Testis (tissue), 3 donors: ENCODE measurements around the gene RHBDD3. TPM values are rescaled to one million over a fixed set of nuclear protein-coding genes. Genes with fewer than 3 reads are reported as not detected.
"Not testable (repeated sequence)": the region's sequence is repeated elsewhere in the genome, so short reads cannot be mapped to it uniquely, and the experiment has no call there.

Experiments used
- DNase-seq: peaks from one replicate; pipeline ENCODE4 v3.0.0-alpha.2; 2019
- H3K27ac ChIP-seq, 2 donors: fragments of 200-600 bp; sonication (generic); one replicate each; pipeline ENCODE4 v1.5.1; 2019
- H3K27me3 ChIP-seq: fragments of 200-600 bp; sonication (generic); one replicate; pipeline ENCODE4 v1.5.1; 2019
- H3K36me3 ChIP-seq: fragments of 200-600 bp; sonication (generic); one replicate; pipeline ENCODE4 v1.5.1; 2017; ENCODE audit warnings: low read depth; ENCODE audit errors: missing control alignments
- H3K4me1 ChIP-seq: fragments of 200-600 bp; sonication (generic); one replicate; pipeline ENCODE4 v1.5.1; 2019
- H3K4me3 ChIP-seq, 2 donors: fragments of 200-600 bp; sonication (generic); one replicate each; pipeline ENCODE4 v1.5.1; 2017 to 2019
- H3K9me3 ChIP-seq: fragments of 200-600 bp; sonication (generic); one replicate; pipeline ENCODE4 v1.5.1; 2017
- POLR2A ChIP-seq: fragments of 450-650 bp; IDR thresholded peaks from one replicate; pipeline ENCODE4 v1.6.1; 2017; ENCODE audit warnings: antibody characterized with exemption, mild to moderate bottlenecking, moderate library complexity
- WGBS, 2 donors: methylation state at CpG; one replicate each; pipeline ENCODE4 v1.1.5; 2018; 5-methylcytosine and 5-hydroxymethylcytosine counted together
- intact Hi-C: fragments of 100-400 bp; cut with DNase I; formaldehyde crosslinking; loops from one replicate; pipeline ENCODE4 v1.15.1; 2023; ENCODE audit warnings: low total_unique reads
- polyA plus RNA-seq: library from polyadenylated mRNA; stranded (reverse); fragments of 350-450 nt; fragmentation: Illumina TruSeq; extraction: RNeasy Lipid Tissue Mini Kit (QIAGEN cat#74804); gene quantifications from one replicate; pipeline ENCODE4 v1.2.3, GENCODE V29; 2014; ENCODE audit warnings: low read depth, low replicate concordance; ENCODE audit not compliant: insufficient read depth
- total RNA-seq, 2 donors: library from RNA; depleted of rRNA; stranded (reverse); fragments of >200 nt; gene quantifications; one replicate each; pipeline ENCODE4 v1.2.3, GENCODE V29; 2016
- TF ChIP-seq, protein P1 (sequence below), 3 experiments: fragments of 450-650 bp in 2 of 3; fragments of 200-600 bp in 1 of 3; sonication (generic) in 1 of 3; IDR thresholded peaks; one replicate each; pipeline ENCODE4 v1.5.1; 2016 to 2019; ENCODE audit warnings: antibody characterized with exemption in 3 of 3, mild to moderate bottlenecking in 2 of 3, moderate library complexity in 1 of 3

Gene RHBDD3
- total and polyA plus RNA-seq, 3 donors from 2014 or later, result 55.1 to 99.2 (median 66.8) TPM

DNA sequence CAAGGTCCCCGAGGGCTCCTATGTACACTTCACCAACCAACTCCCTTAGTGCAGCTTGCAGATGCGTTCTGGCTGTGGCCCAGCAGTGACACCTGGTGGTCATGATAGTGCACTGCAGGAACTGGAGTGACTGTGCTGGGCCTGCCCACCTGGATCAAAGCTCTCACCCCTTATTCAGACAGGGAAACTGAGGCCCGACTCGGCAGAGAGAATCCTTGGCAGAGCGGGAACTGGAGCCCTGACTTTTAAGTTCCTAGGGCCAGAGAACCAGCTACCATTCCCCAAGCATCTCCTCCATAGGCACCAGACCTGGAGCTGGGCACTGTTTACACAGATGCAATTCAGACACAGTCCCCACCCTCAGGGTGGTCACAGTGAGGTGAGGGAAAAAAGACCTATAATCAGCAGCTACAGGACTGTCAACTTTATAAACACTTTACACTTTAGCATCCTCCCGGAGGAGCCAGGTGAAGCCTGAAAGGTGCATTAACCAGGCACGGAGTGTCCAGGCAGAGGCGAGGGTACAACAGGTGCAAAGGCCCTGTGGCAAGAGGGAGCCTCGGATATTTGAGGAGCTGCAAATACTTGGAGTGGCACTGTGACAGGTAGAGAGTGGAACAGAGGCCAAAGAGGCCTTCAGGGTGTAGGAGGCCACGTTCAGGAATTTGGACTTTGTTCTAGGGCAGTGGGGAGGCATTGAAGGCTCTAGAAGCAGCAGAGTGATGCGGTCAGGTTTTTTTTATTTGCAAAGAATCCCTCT is 22.0 kb downstream of the RHBDD3 start:
- no peaks in the 10 kb centered on the region for H3K9me3 ChIP-seq
- WGBS, 2 donors, result 51 to 69% methylated on average over 10 to 11 of the region's 11 CpGs
- TF ChIP-seq, protein P1, sequence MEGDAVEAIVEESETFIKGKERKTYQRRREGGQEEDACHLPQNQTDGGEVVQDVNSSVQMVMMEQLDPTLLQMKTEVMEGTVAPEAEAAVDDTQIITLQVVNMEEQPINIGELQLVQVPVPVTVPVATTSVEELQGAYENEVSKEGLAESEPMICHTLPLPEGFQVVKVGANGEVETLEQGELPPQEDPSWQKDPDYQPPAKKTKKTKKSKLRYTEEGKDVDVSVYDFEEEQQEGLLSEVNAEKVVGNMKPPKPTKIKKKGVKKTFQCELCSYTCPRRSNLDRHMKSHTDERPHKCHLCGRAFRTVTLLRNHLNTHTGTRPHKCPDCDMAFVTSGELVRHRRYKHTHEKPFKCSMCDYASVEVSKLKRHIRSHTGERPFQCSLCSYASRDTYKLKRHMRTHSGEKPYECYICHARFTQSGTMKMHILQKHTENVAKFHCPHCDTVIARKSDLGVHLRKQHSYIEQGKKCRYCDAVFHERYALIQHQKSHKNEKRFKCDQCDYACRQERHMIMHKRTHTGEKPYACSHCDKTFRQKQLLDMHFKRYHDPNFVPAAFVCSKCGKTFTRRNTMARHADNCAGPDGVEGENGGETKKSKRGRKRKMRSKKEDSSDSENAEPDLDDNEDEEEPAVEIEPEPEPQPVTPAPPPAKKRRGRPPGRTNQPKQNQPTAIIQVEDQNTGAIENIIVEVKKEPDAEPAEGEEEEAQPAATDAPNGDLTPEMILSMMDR (IDR thresholded peaks at IDR 0.05), result peak; percentile 85 to 97 (median 86)
- no peak for TF ChIP-seq POLR2A
- DNase-seq, result peak; percentile 86
- no peak overlapping the region for H3K4me3 ChIP-seq
- no peak overlapping the region for H3K27ac ChIP-seq
- intact Hi-C loops, result no loop called here
- H3K27me3 ChIP-seq, result no peaks in the 10 kb centered on the region
- no peaks in the 10 kb centered on the region for H3K4me1 ChIP-seq
- no peaks in the 10 kb centered on the region for H3K36me3 ChIP-seq

DNA sequence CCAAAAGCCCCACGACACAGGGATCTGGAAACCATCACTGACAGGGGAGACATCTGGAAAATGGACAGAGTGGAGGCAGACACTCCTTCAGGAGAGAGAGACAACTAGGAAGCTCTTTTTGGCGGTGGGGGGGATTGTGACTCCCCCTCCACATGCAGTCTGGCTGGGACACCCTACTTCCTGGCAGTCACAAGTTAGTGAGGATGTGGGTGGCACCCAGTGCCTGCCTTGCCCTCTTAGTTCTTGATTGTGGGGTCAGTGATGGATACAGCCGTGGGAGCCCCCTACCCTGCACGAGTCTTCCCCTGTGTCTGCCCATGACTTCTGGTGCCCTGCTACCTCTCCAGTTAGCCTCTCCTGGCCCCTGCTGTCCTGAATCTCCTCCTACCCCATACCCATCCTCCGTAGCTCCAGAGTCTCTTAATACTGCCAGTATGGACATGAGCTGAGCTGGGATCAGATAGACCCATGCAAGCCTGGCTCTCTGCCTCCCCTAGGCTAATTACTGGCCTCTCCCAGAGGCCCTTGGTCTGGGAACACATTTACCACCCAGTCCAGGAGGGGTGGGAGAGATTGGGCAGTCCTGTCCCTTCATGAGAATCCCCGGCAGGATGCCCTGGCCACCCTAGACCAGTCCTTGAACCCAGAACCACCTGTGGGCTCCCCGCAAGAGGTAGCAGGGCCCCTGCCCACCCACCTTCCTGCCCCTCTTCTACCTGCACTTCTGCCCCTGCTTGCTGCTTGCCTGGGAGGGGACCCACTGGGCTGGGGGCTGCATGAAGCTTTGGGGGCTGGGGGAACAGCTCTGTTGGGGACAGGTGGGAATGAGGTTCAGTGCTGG is 22.8 kb downstream of the RHBDD3 start:
- no peaks in the 10 kb centered on the region for H3K36me3 ChIP-seq
- intact Hi-C loops, result no loop called here
- H3K27me3 ChIP-seq, result no peaks in the 10 kb centered on the region
- no peak overlapping the region for H3K4me3 ChIP-seq
- H3K4me1 ChIP-seq, result no peaks in the 10 kb centered on the region
- WGBS, 2 donors, result 82 to 89% methylated on average over 6 to 7 of the region's 7 CpGs
- H3K9me3 ChIP-seq, result no peaks in the 10 kb centered on the region
- TF ChIP-seq POLR2A, result no peak
- TF ChIP-seq, protein P1 (IDR thresholded peaks at IDR 0.05), result no peak
- no peak for DNase-seq
- H3K27ac ChIP-seq, result no peak overlapping the region

DNA sequence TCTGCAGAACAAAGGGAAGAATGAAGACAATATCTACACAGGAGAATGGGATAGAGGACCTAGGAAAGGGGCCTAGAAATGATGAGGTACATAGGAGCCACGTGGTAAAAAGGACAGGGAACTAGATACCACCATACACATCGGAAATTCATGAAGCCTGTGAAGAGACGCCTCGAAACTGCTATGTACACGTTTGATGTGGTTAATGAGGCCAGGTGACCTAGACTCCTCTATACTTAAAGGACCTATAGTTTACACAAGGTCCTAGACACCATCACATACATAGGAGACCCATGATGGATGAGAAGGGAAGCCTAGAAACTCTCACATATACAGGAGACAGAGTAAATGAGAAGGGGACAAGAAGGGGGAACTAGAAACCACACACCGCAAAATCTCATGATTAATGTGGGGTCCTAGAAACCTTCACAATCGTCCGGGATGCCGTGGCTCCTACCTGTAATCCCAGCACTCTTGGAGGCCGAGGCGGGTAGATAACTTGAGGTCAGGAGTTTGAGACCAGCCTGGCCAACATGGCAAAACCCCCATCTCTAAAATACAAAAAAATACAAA is 23.8 kb downstream of the RHBDD3 start:
- H3K27me3 ChIP-seq, result no peaks in the 10 kb centered on the region
- WGBS, 2 donors, result 92% methylated on average over 11 of the region's 11 CpGs

DNA sequence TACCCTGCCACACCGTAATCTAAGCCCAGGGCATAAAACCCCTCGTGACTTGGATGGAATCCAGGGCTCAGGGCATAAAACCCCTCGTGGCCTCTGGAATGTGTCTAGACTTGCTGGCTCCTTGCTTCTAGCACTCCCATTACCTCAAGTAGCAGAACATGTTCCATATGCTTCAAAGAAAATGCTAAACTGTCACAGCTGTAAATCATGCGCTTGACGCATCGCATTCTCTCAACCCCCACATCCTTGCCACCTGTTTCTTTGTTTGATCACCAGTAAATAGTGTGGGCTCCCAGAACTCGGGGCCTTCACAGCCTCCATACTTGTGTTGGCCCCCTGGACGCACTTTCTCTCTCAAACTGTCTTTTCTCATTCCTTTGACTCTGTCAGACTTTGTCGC is 27.3 kb downstream of the RHBDD3 start:
- H3K4me1 ChIP-seq, H3K27ac ChIP-seq, H3K4me3 ChIP-seq, H3K36me3 ChIP-seq, H3K9me3 ChIP-seq, H3K27me3 ChIP-seq, intact Hi-C loops, DNase-seq: not testable (repeated sequence)
- WGBS, 2 donors, result 80 to 85% methylated on average over 9 of the region's 9 CpGs

More for the DNA sequence above, 23.8 kb downstream of the RHBDD3 start:
- intact Hi-C loops, result no loop called here
- no peak for DNase-seq
- Histone ChIP-seq H3K4me1 (no peaks in the 10 kb centered on the region), H3K4me3 (no peak overlapping the region), H3K36me3 (no peaks in the 10 kb centered on the region), H3K27ac (no peak overlapping the region), H3K9me3 (no peaks in the 10 kb centered on the region)
- TF ChIP-seq, protein P1 (IDR thresholded peaks at IDR 0.05), result no peak
- no peak for TF ChIP-seq POLR2A

DNA sequence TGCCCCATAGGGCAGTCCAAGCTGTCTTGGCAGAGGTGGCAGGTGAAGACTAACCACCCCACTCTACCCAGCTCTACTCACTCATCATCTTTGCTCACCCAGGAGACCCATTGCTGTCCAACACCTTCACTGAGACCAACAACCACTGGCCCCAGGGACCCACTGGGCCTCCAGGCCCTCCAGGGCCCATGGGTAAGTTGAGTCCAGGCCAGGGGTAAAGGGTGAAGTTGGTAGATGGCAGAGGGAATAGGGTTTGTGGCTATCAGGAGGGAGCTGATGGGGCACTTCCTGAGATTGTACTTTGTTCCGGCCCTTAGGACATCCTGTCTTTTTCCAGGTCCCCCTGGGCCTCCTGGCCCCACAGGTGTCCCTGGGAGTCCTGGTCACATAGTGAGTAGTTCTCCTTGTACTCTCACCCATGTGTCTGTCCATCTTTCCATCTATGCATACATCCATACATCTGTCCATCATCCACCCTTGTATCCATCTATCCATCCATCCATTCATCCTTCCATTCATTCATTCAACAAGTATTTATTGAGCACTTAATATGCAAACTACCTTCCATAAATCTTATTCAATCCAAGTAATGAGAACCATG is 34.4 kb downstream of the RHBDD3 start:
- no peaks in the 10 kb centered on the region for H3K36me3 ChIP-seq
- H3K9me3 ChIP-seq, result no peaks in the 10 kb centered on the region
- DNase-seq, result no peak
- no peak overlapping the region for H3K27ac ChIP-seq
- 91 to 100% methylated on average over 1 of the region's 1 CpG for WGBS, 2 donors
- H3K27me3 ChIP-seq, result no peaks in the 10 kb centered on the region
- intact Hi-C loops, result no loop called here
- no peak overlapping the region for H3K4me3 ChIP-seq
- TF ChIP-seq, protein P1 (IDR thresholded peaks at IDR 0.05), result no peak
- peaks cover 15% of the 10 kb centered on the region for H3K4me1 ChIP-seq
